GM19455 (cell line): ENCODE data around the gene ROCK2.
"Not testable (repeated sequence)": the region's sequence is repeated elsewhere in the genome, so short reads cannot be mapped to it uniquely, and the experiment has no call there.

Source experiments
- ATAC-seq: cut with Tn5 transposase; IDR thresholded peaks from one replicate; pipeline ENCODE4 v1.9.1; 2021; ENCODE audit not compliant: unreplicated experiment

Gene ROCK2

DNA sequence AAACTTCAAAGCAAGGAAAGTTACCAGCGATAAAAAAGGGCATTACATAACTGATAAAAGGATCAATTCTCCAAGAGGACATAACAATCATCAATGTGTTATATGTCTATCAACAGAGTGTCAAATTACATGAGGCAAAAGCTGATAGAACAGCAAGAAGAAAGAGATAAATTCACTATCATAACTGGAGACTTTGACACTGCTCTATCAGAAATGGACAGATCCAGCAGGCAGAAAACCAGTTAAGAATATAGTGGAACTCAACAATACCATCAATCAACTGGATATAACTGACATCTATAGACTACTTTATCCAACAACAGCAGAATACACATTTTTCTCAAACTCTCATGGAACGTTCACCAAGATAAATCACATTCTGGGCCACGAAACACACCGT is 65.0 kb downstream of the ROCK2 start:
- no peak for ATAC-seq

DNA sequence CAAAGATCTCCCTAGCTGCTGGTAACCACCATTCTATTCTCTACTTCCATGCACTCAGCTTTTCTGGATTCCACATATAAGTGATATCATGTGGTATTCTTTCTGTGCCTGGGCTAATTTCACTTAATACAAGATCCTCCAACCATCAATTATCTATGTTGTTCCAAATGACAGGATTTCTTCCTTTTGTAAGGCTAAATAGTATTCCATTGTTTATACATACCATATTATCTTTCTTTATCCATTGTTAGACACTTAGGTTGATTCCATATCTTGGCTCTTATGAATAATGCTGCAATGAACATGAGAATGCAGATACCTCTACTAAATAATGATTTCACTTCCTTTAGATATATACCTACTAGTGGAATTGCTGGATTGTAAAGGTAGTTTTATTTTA is 66.2 kb downstream of the ROCK2 start:
- no peak for ATAC-seq

DNA sequence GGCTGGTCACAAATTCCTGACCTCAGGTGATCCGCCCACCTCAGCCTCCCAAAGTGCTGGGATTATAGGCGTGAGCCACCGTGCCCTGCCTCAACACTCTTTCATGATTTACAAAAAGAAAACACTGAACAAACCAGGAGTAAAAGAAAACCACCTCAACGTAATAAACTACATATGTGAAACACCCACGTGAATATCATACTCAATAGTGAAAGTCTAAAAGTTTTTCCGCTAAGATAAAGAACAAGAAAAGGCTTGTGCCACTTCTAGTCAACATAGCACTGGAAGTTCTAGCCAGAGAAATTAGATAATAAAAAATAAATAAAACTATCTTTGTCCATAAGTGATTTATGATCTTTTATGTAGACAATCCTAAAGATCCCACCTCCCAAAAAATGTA is 68.5 kb downstream of the ROCK2 start:
- no peak for ATAC-seq

DNA sequence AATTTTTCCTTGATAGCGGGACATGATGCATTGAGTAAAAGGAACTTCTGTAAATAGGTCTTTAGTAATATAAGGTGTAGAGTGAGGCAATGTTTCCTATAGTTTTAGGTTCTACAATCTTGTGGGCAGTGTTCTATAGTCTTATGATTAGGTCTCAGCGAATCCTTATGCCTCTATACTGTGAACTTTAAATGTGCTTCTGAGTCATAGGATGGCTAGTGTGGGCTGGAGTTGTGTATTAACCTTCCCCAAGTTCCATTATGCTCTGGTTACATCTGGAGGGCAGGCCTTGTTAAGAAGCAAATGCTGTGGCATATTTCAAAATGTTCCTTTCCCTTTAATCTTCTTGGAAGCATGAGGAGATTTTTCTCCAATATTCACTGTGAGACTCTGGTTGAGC is 73.5 kb downstream of the ROCK2 start:
- ATAC-seq: no peak

DNA sequence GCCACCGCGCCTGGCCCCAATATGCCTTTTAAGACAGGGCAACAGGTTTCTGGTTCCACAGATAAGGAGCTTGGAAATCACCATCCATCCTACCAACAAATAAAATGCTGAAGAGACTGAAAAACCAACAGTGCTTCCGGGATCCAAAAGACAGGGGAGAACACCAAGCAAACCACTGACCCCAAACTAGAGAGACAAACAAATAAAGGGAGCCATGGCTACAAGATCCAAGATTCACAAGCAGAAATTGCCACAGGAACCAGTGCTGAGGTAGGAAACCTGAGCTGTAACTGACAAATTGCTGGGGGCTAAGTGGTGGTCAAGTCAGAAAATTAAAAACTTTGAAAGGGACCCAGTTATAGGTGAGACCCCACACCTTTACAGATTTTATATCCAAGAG is 76.5 kb downstream of the ROCK2 start:
- ATAC-seq: no peak

DNA sequence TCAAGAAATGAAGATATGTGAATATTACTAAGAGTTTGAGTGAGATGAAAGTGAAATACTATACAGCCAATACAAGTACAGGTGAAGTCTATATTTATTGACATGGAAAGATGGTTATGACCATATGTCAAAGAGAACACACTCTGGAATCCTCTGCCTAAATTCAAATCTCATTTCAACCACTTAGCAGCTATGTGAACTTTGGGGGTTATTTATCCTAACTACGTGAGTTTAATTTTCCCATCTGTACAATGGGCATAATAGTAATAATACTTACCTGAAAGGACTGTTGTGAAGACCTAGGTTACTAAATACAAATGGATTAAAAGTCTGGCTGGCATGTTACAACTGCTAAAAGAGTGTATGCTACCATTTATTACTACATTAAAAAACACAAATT is 79.6 kb downstream of the ROCK2 start:
- ATAC-seq: no peak

DNA sequence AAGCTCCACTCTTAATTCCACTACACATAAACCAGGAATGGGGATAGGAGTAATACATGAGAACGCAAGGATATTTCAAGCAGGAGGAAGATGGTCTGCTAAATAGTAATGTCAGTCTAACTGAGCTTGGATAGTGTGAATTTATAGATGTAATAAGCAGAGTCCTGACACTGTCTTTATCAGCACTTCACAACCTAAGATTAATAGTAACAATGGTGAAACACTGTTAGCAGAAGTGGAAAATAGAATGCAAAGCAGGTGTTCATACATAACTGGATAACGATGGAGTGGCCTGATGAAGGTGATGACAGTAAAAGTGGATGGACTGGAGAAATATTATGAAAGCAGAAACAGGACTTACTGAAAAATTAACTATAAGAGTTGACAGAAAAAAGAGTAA is 80.4 kb downstream of the ROCK2 start:
- ATAC-seq: no peak

DNA sequence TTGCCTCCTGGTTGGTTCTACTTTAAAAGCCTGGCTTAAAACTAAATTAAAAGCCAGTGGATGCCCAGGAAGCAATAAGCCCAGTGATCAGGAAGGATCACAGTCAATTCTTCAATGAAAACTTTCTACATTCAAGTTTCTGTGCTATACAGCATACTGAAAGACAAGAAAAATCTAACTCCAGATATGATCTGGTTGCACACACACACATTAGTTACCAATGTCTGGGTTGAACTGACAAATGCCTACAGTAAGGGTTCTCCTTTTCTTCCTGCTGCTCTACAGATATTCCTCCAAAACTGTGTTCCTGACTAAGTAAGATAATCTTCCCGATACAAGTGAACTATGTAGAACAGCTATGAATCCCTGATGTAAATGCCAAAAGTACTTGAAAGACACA is 81.3 kb downstream of the ROCK2 start:
- ATAC-seq: no peak

DNA sequence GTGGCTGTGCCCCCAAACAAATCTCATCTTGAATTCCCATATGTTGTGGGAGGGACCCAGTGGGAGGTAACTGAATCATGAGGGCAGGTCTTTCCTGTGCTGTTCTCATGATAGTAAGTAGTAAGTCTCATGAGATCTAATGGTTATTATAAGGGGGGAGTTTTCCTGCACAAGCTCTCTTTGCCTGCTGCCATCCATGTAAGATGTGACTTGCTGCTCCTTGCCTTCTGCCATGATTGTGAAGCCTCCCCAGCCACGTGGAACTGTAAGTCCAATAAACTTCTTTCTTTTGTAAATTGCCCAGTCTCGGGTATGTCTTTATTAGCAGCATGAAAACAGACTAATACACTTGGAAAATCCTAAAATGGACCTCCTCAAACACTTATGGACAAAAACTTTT is 82.0 kb downstream of the ROCK2 start:
- ATAC-seq: not testable (repeated sequence)

DNA sequence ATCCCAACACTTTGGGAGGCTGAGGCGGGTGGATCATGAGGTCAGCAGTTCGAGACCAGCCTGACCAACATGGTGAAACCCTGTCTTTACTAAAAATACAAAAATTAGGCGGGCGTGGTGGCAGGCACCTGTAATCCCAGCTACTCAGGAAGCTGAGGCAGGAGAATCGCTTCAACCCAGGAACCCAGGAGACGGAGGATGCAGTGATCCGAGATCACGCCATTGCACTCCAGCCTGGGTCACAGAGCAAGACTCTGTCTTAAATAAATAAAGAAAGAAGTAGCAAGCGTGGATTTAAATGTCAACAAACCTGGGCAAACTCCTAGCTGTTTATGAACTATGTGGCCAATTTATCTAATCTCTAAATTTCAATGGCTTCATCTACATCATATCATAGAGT is 82.9 kb downstream of the ROCK2 start:
- not testable (repeated sequence) for ATAC-seq

DNA sequence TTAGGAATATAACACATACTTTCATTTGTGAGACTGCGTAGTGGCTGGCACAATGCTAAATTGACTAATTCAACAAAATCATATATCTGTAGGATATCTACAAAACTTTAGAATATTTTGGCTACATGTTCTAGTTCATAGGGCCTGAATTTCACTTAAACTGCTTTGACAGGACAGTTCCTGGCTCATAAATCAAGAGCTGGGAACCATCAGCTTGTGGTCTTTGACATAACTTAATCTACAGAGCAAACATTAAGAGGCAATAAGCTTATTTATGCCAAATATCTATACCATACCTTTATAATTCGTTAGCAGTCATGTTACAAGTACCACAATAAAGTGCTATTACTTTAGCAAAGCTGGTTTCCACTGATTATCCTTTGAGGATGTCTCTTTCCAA is 83.5 kb downstream of the ROCK2 start:
- no peak for ATAC-seq

DNA sequence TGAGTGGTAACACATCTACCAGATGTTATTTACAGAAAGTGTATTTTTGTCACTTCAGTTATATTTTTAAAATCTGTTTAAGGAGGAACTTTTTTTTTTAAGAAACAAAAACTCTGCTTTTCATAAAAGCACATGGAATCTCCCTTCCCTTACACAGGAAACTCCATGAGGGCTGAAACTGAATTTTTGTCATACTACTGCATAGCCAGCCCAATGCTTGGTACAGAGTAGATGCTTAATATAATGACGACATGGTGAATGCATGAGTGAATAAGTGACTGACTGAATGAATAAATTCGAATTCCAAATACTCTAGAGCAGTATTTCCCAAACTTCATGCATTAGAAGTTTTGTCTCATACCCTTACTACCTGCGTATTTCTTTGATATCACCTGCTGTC is 86.5 kb downstream of the ROCK2 start:
- no peak for ATAC-seq

DNA sequence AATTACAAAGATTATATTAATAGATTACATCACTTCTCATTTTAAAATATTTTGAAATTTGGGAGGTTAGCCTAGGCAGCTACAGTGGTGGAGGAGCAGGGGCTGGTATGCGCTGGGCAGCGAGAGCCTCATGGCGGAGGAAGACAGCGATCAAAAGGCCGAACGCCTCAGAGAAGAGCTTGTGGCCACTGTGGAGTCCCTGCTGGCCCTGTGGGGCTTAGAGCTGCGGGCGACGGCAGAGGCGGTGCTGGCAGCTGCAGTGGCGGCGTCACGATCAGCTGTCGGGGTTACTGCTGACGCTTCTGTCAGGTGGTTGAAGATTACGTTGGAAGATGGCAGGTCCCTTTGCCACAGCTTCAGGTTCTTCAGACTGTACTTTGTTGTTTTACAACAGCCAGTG is 87.4 kb downstream of the ROCK2 start:
- no peak for ATAC-seq

DNA sequence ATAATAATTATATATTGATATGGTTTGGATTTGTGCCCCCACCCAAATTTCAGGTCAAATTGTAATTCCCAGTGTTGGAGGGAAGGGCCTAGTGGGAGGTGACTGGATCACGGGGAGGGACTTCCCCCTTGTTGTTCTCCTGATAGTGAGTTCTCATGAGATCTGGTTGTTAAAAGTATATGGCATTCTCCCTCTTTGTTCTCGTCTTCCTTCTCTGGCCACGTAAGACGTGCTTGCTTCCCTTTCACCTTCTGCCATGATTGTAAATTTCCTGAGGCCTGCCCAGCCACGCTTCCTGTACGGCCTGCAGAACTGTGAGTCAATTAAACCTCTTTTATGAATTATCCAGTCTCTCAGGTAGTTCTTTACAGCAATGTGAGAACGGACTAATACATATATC is 88.3 kb downstream of the ROCK2 start:
- no peak for ATAC-seq

DNA sequence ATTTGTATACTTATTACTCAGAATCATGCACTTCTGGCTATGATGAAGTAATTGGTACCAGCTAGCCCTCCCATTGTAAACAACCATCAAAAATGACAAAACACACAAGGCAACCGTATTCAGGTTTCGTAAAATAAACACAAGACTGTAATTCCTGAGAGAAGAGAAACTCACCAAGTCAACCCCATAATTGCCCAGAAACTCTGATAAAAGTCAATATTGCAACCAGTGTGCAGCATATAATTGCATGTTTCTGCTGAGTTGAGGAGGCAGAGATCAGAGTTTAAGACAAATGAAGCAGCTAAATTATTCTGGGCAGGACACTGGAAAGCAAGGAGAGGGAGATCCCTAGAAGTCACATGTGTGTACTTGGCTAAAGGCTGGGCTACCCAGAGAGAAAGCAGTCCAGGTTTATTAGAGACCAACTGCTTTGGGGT is 90.3 kb downstream of the ROCK2 start:
- ATAC-seq: no peak

DNA sequence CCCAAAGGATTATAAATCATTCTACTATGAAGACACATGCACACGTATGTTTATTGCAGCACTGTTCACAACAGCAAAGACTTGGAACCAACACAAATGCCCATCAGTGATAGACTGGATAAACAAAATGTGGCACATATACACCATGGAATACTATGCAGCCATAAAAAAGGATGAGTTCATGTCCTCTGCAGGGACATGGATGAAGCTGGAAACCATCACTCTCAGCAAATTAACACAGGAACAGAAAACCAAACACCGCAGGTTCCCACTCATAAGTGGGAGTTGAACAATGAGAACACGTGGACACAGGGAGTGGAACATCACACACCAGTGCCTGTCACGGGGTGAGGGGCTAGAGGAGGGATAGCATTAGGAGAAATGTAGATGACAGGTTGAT is 92.0 kb downstream of the ROCK2 start:
- ATAC-seq: not testable (repeated sequence)

DNA sequence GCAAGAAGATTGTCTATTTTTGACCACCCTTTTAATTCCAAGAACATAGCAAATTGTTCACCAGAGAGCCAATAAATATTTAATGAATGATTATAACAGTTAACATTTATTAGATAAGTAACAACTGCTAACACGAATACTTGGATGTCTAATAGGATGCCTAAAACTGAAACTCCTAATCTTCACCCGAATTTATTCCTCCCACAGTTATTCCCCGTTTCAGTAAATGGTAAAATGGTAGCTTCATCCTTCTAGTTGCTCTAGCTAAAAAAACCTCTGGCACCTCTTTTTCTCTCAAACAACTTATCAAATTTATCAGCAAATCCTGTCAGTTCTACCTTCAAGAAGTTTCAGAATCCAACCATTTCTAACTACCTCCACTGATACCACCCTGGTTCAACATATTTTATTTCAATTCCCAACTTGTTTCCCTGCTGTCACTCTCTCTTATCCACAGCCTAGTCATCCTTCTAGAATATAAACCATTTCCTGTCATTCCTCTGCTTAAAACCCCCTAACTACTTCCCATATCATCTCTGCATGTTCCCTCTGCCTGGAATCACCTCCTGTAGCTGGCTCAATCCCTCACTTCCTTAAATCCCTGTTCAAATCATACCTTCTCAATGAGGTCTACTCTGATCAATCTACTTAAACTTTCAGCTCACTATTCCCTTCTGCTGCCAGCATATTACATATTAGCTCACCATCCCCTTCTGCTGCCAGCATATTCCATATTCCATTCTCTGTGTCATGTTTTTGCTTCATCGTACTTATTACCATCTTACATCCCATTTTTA is 93.8 kb downstream of the ROCK2 start:
- no peak for ATAC-seq

DNA sequence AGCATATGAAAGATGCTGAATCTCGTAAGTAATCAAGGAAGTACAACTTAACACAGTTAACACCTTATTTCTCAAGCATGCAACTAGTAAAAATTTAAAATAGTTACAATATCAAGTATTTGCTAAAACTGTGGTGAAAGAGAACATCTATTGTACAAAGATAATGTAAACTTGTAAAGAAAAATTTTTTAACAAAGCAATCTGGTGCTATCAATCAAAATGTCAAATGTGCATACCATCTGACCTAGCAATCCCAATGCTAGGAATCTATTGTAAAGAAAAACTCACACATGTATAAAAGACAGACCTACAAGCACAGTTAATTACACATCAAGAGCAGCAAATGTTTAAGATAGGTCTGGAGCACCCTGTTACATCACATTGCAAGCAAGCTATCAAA is 99.1 kb downstream of the ROCK2 start:
- no peak for ATAC-seq

DNA sequence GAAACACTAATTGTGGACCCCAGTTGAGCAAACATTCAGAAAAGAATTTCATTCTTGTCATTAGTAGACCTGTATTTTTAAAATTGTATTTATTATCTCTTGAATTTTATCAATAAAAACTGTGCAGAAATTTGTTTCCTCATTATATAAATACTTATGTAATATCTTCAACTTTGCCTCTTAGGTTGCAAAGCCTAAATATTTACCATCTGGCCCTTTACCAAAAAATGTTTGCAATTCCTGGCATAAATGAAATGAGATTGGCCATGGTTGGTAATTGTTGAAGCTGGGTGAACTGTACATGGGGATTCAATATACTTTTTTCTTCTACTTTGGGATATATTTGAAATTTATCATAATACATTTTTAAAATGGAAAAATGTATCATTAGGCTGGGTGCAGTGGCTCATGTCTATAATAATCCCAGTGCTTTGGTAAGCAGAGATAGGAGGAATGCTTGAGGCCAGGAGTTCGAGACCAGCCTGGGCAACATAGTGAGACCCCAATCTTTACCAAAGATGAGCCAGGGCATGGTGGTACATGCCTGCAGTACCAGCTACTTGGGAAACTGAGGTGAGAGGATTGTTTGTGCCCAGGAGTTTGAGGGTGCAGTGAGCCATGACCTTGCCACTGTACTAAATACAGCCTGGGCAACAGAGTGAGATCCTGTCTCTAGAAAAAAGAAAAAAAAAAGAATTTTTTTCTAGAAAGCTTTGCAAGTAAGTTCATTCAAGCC is 100.2 kb downstream of the ROCK2 start:
- ATAC-seq: no peak

DNA sequence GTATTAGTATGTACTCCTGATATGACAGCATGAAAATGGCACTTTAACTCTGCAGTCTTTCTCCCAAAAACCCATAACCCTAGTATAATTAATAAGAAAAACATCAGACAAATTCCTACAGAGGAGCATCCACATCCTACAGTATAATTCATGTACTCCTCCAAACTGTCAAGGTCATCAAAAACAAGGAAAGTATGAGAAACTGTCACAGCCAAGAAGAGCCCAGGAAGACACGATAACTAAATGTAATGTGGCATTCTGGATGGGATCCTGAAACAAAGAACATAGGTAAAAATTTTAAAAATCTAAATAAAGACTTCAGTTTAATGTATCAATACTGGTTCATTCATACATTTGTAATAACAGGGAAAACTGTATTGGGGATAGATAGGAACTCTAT is 100.9 kb downstream of the ROCK2 start:
- ATAC-seq: no peak

DNA sequence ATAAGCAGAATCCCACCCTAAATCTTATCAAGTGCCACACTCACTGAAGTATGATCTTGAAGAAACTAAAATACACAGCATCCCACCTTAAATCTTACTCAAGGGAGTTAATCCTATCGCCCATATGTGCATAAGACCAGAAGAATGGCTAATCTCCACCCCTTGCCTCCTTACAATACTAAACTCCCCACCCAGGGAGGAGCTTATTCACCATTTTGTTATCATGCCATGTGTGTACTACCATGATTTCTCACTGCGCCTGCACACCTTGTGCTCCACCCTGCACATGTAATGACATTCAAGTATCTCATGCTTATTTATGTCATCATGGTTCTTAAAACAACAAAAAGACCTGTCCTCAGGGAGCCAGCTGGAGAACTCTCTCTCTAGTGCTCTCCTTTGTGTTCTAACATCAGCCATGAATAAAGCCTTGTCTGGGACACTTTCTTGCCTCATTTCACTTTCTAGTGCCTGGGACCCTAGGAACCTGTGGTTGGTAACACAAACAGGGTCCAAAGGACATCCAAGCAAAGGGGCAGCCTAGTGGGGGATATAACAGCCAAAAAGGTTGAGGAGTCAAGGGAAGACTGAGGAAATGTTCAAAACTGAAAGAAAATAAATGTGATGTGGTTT is 101.8 kb downstream of the ROCK2 start:
- no peak for ATAC-seq
